Measurements from ENCODE around the gene SHISA6.

GRCh38 chr17:11404431-11405276, 163.6 kb downstream of the SHISA6 start:
- TF ChIP-seq CTCF (IDR thresholded peaks at IDR 0.05) (no peak), POLR2A (IDR thresholded peaks at IDR 0.05) (no peak)
